H1 (cell line): Measurements from ENCODE around the gene CCDC81.

Experiments
- EZH2 ChIP-seq: fragments of 200-600 bp; sonication (generic); IDR thresholded peaks from 2 replicates; pipeline ENCODE4 v1.7.1; 2012; ENCODE audit warnings: low read depth, mild to moderate bottlenecking, moderate library complexity, low read length, inconsistent platforms; ENCODE audit not compliant: severe bottlenecking
- FOSL1 ChIP-seq: IDR thresholded peaks from 2 replicates; pipeline ENCODE4 v1.6.1; 2011; ENCODE audit warnings: mild to moderate bottlenecking, low read depth, low read length, moderate library complexity; ENCODE audit not compliant: insufficient read depth
- TF ChIP-seq, protein P1 (sequence below): IDR thresholded peaks from 2 replicates; pipeline ENCODE4 v1.6.1; 2011; ENCODE audit warnings: low read depth, mild to moderate bottlenecking, low read length; ENCODE audit not compliant: insufficient read depth

GRCh38 chr11:86460461-86461385 lies 86.0 kb downstream of the CCDC81 start:
- TF ChIP-seq FOSL1 (no peak), EZH2 (no peak)
- TF ChIP-seq, protein P1, sequence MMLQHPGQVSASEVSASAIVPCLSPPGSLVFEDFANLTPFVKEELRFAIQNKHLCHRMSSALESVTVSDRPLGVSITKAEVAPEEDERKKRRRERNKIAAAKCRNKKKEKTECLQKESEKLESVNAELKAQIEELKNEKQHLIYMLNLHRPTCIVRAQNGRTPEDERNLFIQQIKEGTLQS: no peak
